ENCODE data around the gene CCL19. TPM values are rescaled to one million over a fixed set of nuclear protein-coding genes. Genes with fewer than 3 reads are reported as not detected.
A peak's percentile ranks its signal among the peaks of the same experiment; 100 is the strongest.

The CCL19 gene
- total RNA-seq, 1 donor from 2014 or later: not detected

DNA sequence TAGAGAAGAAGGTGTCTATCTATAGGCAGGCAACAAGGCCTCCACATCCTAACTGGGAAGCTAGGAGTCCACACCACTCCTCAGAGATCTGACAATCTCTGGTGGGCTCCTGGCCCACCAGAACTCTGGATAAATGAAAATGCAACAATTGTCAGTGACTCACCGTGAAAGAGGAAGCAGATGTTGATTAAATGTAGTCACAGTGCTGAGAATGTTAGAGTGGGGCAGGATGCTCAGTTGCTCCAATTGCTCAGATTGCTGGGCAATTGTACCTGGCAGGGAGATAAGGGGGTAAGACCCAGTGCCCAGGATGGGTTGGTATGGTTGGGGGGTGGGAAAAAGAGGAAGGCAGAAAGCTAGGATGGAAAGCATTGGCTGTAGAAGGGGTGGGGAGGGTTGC, 4.3 kb downstream of the CCL19 start:
- Mint-ChIP-seq H3K27ac (ENCODE audit: unreplicated experiment) (no peak overlapping the region), H3K4me1 (peaks cover 4% of the 10 kb centered on the region), H3K27me3 (ENCODE audit: low read depth) (no peaks in the 10 kb centered on the region), H3K36me3 (ENCODE audit: low read depth) (peaks cover 3% of the 10 kb centered on the region), H3K9me3 (no peaks in the 10 kb centered on the region), H3K4me3 (no peak overlapping the region)
- TF ChIP-seq CTCF (conservative IDR thresholded peaks at IDR 0.05): no peak
- DNase-seq (ENCODE audit: low read depth, low spot score): no peak

DNA sequence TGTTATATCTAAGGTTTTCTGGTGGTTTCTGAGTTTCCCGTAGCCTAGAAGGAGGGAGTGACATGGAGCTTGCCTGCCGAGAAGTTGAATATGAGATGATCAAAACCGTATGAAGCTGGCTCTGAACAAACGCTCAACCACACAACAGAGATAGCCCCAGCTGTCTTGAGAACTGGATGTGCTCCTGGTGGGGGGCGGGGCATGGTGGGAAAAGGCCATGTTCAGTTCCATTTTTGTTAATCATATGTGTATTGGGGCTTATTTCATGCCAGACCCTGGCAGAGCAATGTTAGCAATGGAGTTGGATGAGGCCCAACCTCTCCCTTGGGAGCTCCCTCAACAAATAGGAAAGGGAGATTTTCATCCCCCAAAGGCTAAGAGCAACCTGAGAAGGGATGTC, 4.8 kb downstream of the CCL19 start:
- H3K36me3 Mint-ChIP-seq (ENCODE audit: low read depth): peaks cover 3% of the 10 kb centered on the region
- H3K27me3 Mint-ChIP-seq (ENCODE audit: low read depth): no peaks in the 10 kb centered on the region
- no peak for TF ChIP-seq CTCF (conservative IDR thresholded peaks at IDR 0.05)
- no peak overlapping the region for H3K4me3 Mint-ChIP-seq
- DNase-seq (ENCODE audit: low read depth, low spot score): no peak
- no peaks in the 10 kb centered on the region for H3K9me3 Mint-ChIP-seq
- H3K4me1 Mint-ChIP-seq: peaks cover 4% of the 10 kb centered on the region
- peak overlapping the region; percentile 47 for H3K27ac Mint-ChIP-seq (ENCODE audit: unreplicated experiment)

DNA sequence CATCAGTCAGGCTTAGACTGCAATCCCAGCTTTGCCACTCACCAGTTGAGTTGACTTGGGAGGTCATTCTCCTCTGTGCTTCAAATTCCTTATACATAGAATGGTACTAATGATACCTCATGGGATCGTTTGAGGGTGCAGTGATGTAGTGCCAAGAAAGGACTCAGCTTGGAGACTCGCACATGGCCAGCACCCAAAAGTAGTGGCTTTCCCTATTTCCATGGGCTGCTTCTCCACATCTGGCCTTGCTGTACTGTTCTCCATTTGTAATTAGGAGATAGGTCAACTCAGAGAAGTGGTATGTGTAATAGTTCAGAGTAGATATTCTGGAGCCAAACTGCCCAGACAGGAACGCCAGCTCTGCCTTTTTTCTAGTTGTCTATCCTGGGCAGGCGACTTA, 5.5 kb downstream of the CCL19 start:
- Mint-ChIP-seq H3K4me3 (no peak overlapping the region), H3K4me1 (peaks cover 4% of the 10 kb centered on the region), H3K36me3 (ENCODE audit: low read depth) (peaks cover 8% of the 10 kb centered on the region), H3K27me3 (ENCODE audit: low read depth) (no peaks in the 10 kb centered on the region), H3K27ac (ENCODE audit: unreplicated experiment) (no peak overlapping the region), H3K9me3 (no peaks in the 10 kb centered on the region)
- no peak for TF ChIP-seq CTCF (conservative IDR thresholded peaks at IDR 0.05)
- DNase-seq (ENCODE audit: low read depth, low spot score): no peak

- Mint-ChIP-seq H3K4me1 (peaks cover 4% of the 10 kb centered on the region), H3K27ac (ENCODE audit: unreplicated experiment) (no peak overlapping the region), H3K9me3 (no peaks in the 10 kb centered on the region), H3K36me3 (ENCODE audit: low read depth) (peaks cover 8% of the 10 kb centered on the region), H3K4me3 (no peak overlapping the region), H3K27me3 (ENCODE audit: low read depth) (no peaks in the 10 kb centered on the region)
- DNase-seq (ENCODE audit: low read depth, low spot score): no peak
- TF ChIP-seq CTCF (conservative IDR thresholded peaks at IDR 0.05): no peak
These were observed 6.3 kb downstream of the CCL19 start for GRCh38 chr9:34684816-34685215.

- peaks cover 8% of the 10 kb centered on the region for H3K36me3 Mint-ChIP-seq (ENCODE audit: low read depth)
- H3K9me3 Mint-ChIP-seq: no peaks in the 10 kb centered on the region
- no peak overlapping the region for H3K27ac Mint-ChIP-seq (ENCODE audit: unreplicated experiment)
- no peak for TF ChIP-seq CTCF (conservative IDR thresholded peaks at IDR 0.05)
- H3K27me3 Mint-ChIP-seq (ENCODE audit: low read depth): no peaks in the 10 kb centered on the region
- no peak overlapping the region for H3K4me3 Mint-ChIP-seq
- DNase-seq (ENCODE audit: low read depth, low spot score): no peak
- H3K4me1 Mint-ChIP-seq: peaks cover 4% of the 10 kb centered on the region
These were observed 6.9 kb downstream of the CCL19 start for GRCh38 chr9:34684145-34684544.

- no peak for TF ChIP-seq CTCF (conservative IDR thresholded peaks at IDR 0.05)
These were observed 15.2 kb downstream of the CCL19 start for GRCh38 chr9:34675869-34676268.

More at GRCh38 chr9:34675869-34676268, 15.2 kb downstream of the CCL19 start:
- no peak for DNase-seq (ENCODE audit: low read depth, low spot score)
- Mint-ChIP-seq H3K9me3 (no peaks in the 10 kb centered on the region), H3K4me3 (no peak overlapping the region), H3K4me1 (peaks cover 9% of the 10 kb centered on the region), H3K27me3 (ENCODE audit: low read depth) (no peaks in the 10 kb centered on the region), H3K36me3 (ENCODE audit: low read depth) (peaks cover 2% of the 10 kb centered on the region), H3K27ac (ENCODE audit: unreplicated experiment) (no peak overlapping the region)
